ENCODE results near the gene KCNMA1.

GRCh38 chr10:77328272-77328816 is 309.3 kb downstream of the KCNMA1 start:
- TF ChIP-seq CTCF (IDR thresholded peaks at IDR 0.05) (no peak), POLR2A (IDR thresholded peaks at IDR 0.05) (no peak), POLR2AphosphoS5 (IDR thresholded peaks at IDR 0.05) (no peak)
